HEK293 (cell line): ENCODE results near the gene SLC5A10.

ENCODE experiments used
- CTCF ChIA-PET: fragments of 350-600 bp; formaldehyde crosslinking; extraction: SDS; loops from one replicate; lab custom pipeline; 2021; ENCODE audit warnings: antibody characterized with exemption; lab: Yijun Ruan, JAX
- POLR2A ChIA-PET: fragments of 300-600 bp; formaldehyde crosslinking; extraction: SDS; loops from one replicate; lab custom pipeline; 2020; ENCODE audit warnings: antibody characterized with exemption, inconsistent platforms; lab: Yijun Ruan, JAX
- H3K27ac ChIP-seq: fragments of 200-500 bp; sonication (Bioruptor generic); 2 replicates; pipeline ENCODE4 v1.5.1; 2014; ENCODE audit warnings: low read depth, low read length, control low read depth, inconsistent platforms; ENCODE audit errors: extremely low read depth
- H3K36me3 ChIP-seq, 2 experiments: fragments of 200-500 bp in 1 of 2; sonication (Bioruptor generic) in 1 of 2; 1 replicate in 1 of 2; 2 replicates in 1 of 2; pipeline ENCODE4 v1.5.1; 2014 to 2017; ENCODE audit warnings: inconsistent platforms in 2 of 2, low read length in 2 of 2; ENCODE audit not compliant: control insufficient read depth in 2 of 2, insufficient read depth in 1 of 2
- H3K4me1 ChIP-seq: fragments of 200-500 bp; sonication (Bioruptor generic); 2 replicates; pipeline ENCODE4 v1.5.1; 2014; ENCODE audit warnings: mild to moderate bottlenecking, low read length, inconsistent platforms; ENCODE audit not compliant: control insufficient read depth, insufficient read depth
- H3K4me3 ChIP-seq: 2 replicates; pipeline ENCODE4 v1.5.1; 2011; ENCODE audit warnings: low read depth, mild to moderate bottlenecking, control low read depth, low read length, moderate library complexity
- H3K9me3 ChIP-seq: fragments of 200-500 bp; sonication (Bioruptor generic); 2 replicates; pipeline ENCODE4 v1.5.1; 2014; ENCODE audit warnings: low read depth, low read length, inconsistent platforms; ENCODE audit not compliant: control insufficient read depth, insufficient read depth
- BCL11A ChIP-seq: fragments of 450-650 bp; formaldehyde crosslinking; IDR thresholded peaks from 2 replicates; pipeline ENCODE4 v1.5.1; 2016; ENCODE audit warnings: low read depth, missing biosample characterization, missing genetic modification characterization
- GLI2 ChIP-seq: fragments of 450-650 bp; formaldehyde crosslinking; IDR thresholded peaks from 2 replicates; pipeline ENCODE4; 2017; ENCODE audit warnings: missing biosample characterization, missing genetic modification characterization, low read depth, borderline replicate concordance
- GLIS1 ChIP-seq: fragments of 450-650 bp; formaldehyde crosslinking; IDR thresholded peaks from 2 replicates; pipeline ENCODE4 v1.5.1; 2016; ENCODE audit warnings: missing biosample characterization, missing genetic modification characterization
- HOXD13 ChIP-seq: sonication (generic); formaldehyde crosslinking; IDR thresholded peaks from 2 replicates; pipeline ENCODE4 v1.8.0; 2022; ENCODE audit warnings: missing genetic modification reagents, borderline replicate concordance
- IKZF3 ChIP-seq: fragments of 450-650 bp; IDR thresholded peaks from 2 replicates; pipeline ENCODE4 v1.5.0; 2018; ENCODE audit warnings: missing biosample characterization, mild to moderate bottlenecking, missing genetic modification characterization, moderate library complexity
- KLF1 ChIP-seq: fragments of 450-650 bp; formaldehyde crosslinking; IDR thresholded peaks from 2 replicates; pipeline ENCODE4 v1.5.1; 2016; ENCODE audit warnings: missing biosample characterization, missing genetic modification characterization
- SCRT2 ChIP-seq: fragments of 450-650 bp; formaldehyde crosslinking; IDR thresholded peaks from 2 replicates; pipeline ENCODE4 v1.5.1; 2016; ENCODE audit warnings: missing biosample characterization, missing genetic modification characterization
- SP2 ChIP-seq: fragments of 450-650 bp; formaldehyde crosslinking; IDR thresholded peaks from 2 replicates; pipeline ENCODE4 v1.5.1; 2016; ENCODE audit warnings: missing biosample characterization, missing genetic modification characterization
- WT1 ChIP-seq: fragments of 450-650 bp; formaldehyde crosslinking; IDR thresholded peaks from 2 replicates; pipeline ENCODE4 v1.5.1; 2016; ENCODE audit warnings: missing biosample characterization, missing genetic modification characterization
- ZBTB20 ChIP-seq: fragments of 450-650 bp; formaldehyde crosslinking; IDR thresholded peaks from 2 replicates; pipeline ENCODE4 v1.5.1; 2016; ENCODE audit warnings: missing biosample characterization, missing genetic modification characterization
- ZFHX2 ChIP-seq: fragments of 450-650 bp; formaldehyde crosslinking; conservative IDR thresholded peaks from 2 replicates; pipeline ENCODE4 v1.5.1; 2016; ENCODE audit warnings: missing biosample characterization, missing genetic modification characterization
- ZIC2 ChIP-seq: fragments of 450-650 bp; formaldehyde crosslinking; IDR thresholded peaks from 2 replicates; pipeline ENCODE4 v1.5.1; 2016; ENCODE audit warnings: missing biosample characterization, missing genetic modification characterization
- ZNF133 ChIP-seq: fragments of 450-650 bp; formaldehyde crosslinking; IDR thresholded peaks from 2 replicates; pipeline ENCODE4 v1.5.1; 2016; ENCODE audit warnings: missing biosample characterization, missing genetic modification characterization
- ZNF16 ChIP-seq: fragments of 450-650 bp; formaldehyde crosslinking; IDR thresholded peaks from 2 replicates; pipeline ENCODE4 v1.5.1; 2016; ENCODE audit warnings: low read depth, missing biosample characterization, missing genetic modification characterization
- ZNF423 ChIP-seq: fragments of 450-650 bp; formaldehyde crosslinking; IDR thresholded peaks from 2 replicates; pipeline ENCODE4 v1.5.1; 2016; ENCODE audit warnings: missing biosample characterization, missing genetic modification characterization
- ZNF48 ChIP-seq: fragments of 450-650 bp; formaldehyde crosslinking; IDR thresholded peaks from 2 replicates; pipeline ENCODE4 v1.5.1; 2016; ENCODE audit warnings: missing biosample characterization, missing genetic modification characterization
- ZNF510 ChIP-seq: fragments of 450-650 bp; formaldehyde crosslinking; IDR thresholded peaks from 2 replicates; pipeline ENCODE4 v1.5.1; 2018; ENCODE audit warnings: mild to moderate bottlenecking, missing genetic modification characterization, missing biosample characterization; ENCODE audit not compliant: insufficient replicate concordance
- ZNF558 ChIP-seq: fragments of 450-650 bp; formaldehyde crosslinking; IDR thresholded peaks from 2 replicates; pipeline ENCODE4 v1.5.1; 2016; ENCODE audit warnings: missing biosample characterization, missing genetic modification characterization
- ZNF791 ChIP-seq: fragments of 450-650 bp; formaldehyde crosslinking; IDR thresholded peaks from 2 replicates; pipeline ENCODE4 v1.5.1; 2016; ENCODE audit warnings: missing biosample characterization, missing genetic modification characterization
- TF ChIP-seq, protein P1 (sequence below): sonication (generic); formaldehyde crosslinking; IDR thresholded peaks from 2 replicates; pipeline ENCODE4 v1.8.1; 2022; ENCODE audit warnings: mild to moderate bottlenecking, moderate library complexity, missing genetic modification reagents
- TF ChIP-seq, protein P2 (sequence below): fragments of 450-650 bp; formaldehyde crosslinking; IDR thresholded peaks from 2 replicates; pipeline ENCODE4 v1.5.1; 2016; ENCODE audit warnings: missing biosample characterization, missing genetic modification characterization
- TF ChIP-seq, protein P3 (sequence below): fragments of 450-650 bp; formaldehyde crosslinking; IDR thresholded peaks from 2 replicates; pipeline ENCODE4 v1.5.1; 2016; ENCODE audit warnings: missing biosample characterization, missing genetic modification characterization
- TF ChIP-seq, protein P4 (sequence below): fragments of 450-650 bp; formaldehyde crosslinking; IDR thresholded peaks from 2 replicates; pipeline ENCODE4 v1.5.1; 2016; ENCODE audit warnings: missing biosample characterization, missing genetic modification characterization

The SLC5A10 gene

DNA sequence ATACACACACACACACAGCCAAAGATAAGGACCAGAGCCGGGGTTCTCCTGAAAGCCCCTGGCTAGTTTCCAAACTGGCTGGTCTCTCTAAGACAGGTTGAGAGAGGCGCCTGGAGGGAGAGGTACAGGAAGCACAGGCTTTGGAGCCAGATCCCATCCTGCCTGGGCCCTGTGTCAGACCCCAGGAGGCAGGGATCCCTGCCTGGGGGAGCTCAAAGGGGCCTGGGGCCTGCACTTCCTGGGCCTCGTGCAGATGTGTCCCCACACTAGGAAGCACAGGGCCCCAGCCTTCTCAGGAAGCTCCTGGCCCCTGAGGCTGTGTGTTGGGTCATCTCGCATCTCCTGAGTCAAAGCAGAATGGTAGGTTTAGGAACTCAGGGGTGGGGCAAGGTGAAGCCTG is 16.0 kb downstream of the SLC5A10 start (continued):
- peak; percentile 99 for TF ChIP-seq GLIS1
- TF ChIP-seq ZNF16 (tag by site-specific recombination): no peak
- TF ChIP-seq WT1 (tag by site-specific recombination): no peak
- no peak for TF ChIP-seq ZNF48
- no peak for TF ChIP-seq ZNF423 (tag by site-specific recombination)
- TF ChIP-seq ZIC2: 0 out of 2 replicates have a peak, but pooled peaks have one; percentile 15
- peak; percentile 40; the same call in 1 of the 2 replicates for TF ChIP-seq ZBTB20 (tag by site-specific recombination)
- TF ChIP-seq, all 188 proteins: peak for 4

DNA sequence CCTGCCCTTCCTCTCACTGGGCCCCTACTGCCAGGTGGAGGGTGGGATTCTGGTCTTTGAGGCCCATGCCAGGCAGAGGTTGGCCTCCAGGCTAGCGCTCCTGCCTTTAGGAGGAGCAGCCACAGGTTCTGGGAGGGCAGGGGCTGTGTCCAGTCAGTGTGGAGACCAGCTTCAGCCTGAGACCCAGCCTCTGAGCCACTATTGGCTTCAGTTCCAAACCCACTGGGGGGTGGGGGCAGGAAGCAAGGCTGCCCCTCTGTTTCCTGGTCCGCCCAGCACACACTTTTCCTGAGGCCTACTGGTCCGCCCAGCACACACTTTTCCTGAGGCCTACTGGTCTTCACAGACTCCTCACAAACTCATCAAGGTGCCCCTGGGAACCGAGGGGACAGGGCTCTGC is 16.4 kb downstream of the SLC5A10 start:
- Histone ChIP-seq H3K27ac (0 out of 2 replicates have a peak overlapping the region, but pooled peaks have one; percentile 27), H3K9me3 (no peaks in the 10 kb centered on the region), H3K4me3 (no peak overlapping the region), H3K36me3 (peaks cover 0 to 21% of the 10 kb centered on the region in 2 experiments; a peak in 2 of 3 replicates), H3K4me1 (peaks cover 11% of the 10 kb centered on the region)
- ChIA-PET POLR2A (interaction anchor here (1.2 kb wide), 1 partner anchor 36 kb away, joined by 3 read pairs; the partner anchor contains the start of gene FAM83G), CTCF (interaction anchor here (0.8 to 1.1 kb wide), 2 partner anchors 23 to 29 kb away, joined by 3 read pairs; no protein-coding TSS in a partner anchor)
- TF ChIP-seq SCRT2 (tag by site-specific recombination) (peak; percentile 52; the same call in 1 of the 2 replicates), ZNF791 (tag by site-specific recombination) (no peak)
- TF ChIP-seq, protein P1, sequence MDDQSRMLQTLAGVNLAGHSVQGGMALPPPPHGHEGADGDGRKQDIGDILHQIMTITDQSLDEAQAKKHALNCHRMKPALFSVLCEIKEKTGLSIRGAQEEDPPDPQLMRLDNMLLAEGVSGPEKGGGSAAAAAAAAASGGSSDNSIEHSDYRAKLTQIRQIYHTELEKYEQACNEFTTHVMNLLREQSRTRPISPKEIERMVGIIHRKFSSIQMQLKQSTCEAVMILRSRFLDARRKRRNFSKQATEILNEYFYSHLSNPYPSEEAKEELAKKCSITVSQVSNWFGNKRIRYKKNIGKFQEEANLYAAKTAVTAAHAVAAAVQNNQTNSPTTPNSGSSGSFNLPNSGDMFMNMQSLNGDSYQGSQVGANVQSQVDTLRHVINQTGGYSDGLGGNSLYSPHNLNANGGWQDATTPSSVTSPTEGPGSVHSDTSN: 0 out of 2 replicates have a peak, but pooled peaks have one; percentile 27

DNA sequence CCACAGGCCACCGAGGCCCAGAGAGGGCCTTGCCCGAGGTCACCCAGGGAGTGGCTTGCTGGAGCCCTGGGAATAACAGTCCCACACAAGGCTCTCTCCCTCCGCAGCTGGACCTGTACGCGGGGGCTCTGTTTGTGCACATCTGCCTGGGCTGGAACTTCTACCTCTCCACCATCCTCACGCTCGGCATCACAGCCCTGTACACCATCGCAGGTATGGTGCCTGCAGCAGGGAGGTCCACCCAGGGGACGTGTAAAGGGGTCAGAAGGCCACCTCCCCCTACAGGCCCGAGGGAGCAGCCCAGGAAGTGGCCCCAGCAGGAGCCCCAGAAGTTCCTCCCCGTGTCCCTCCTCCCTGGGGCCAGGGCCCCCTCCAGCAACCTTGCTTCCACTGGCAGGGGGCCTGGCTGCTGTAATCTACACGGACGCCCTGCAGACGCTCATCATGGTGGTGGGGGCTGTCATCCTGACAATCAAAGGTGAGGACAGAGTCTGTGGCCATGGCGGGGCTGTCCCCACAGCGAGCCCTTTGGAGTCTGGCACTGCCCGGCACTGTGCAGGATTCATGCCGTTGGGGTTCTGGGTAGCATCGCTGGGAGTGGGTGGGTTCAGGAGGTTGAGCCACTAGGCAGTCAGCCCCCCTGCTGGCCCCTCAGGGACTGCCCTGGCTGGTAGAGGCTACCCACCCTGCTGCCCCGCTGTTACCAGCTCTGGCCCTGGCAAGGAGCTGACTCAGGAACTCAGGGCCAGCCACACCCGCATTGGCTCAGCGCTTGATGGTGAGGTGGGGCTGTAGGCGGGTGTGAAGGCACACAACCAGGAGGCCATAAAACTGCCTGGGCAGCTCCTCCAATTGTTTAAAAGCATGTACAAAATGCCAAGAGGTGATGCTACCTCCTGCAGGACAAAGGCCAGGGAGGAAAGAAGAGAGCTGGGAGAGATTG is 17.3 kb downstream of the SLC5A10 start:
- ChIA-PET CTCF (interaction anchor here (0.8 to 1.3 kb wide), 4 partner anchors 8 to 54 kb away, joined by 3 to 7 read pairs (median 3); no protein-coding TSS in a partner anchor), POLR2A (interaction anchor here (1.2 to 1.3 kb wide), 2 partner anchors 8 to 35 kb away, joined by 3 read pairs; partner anchors contain the start of gene FAM83G)
- Histone ChIP-seq H3K4me1 (peaks cover 11% of the 10 kb centered on the region), H3K27ac (no peak overlapping the region), H3K9me3 (no peaks in the 10 kb centered on the region), H3K4me3 (no peak overlapping the region), H3K36me3 (peaks cover 0 to 23% of the 10 kb centered on the region in 2 experiments; a peak in 2 of 3 replicates)
- no peak for TF ChIP-seq SCRT2 (tag by site-specific recombination)
- TF ChIP-seq ZNF558 (tag by site-specific recombination): no peak
- TF ChIP-seq KLF1 (tag by site-specific recombination): peak; percentile 94
- peak; percentile 58 for TF ChIP-seq ZFHX2 (tag by site-specific recombination)
- TF ChIP-seq ZNF510 (tag by site-specific recombination): no peak
- TF ChIP-seq BCL11A (tag by site-specific recombination): no peak
- no peak for TF ChIP-seq HOXD13
- peak; percentile 76 for TF ChIP-seq GLIS1
- no peak for TF ChIP-seq GLI2 (tag by site-specific recombination)
- TF ChIP-seq, protein P2, sequence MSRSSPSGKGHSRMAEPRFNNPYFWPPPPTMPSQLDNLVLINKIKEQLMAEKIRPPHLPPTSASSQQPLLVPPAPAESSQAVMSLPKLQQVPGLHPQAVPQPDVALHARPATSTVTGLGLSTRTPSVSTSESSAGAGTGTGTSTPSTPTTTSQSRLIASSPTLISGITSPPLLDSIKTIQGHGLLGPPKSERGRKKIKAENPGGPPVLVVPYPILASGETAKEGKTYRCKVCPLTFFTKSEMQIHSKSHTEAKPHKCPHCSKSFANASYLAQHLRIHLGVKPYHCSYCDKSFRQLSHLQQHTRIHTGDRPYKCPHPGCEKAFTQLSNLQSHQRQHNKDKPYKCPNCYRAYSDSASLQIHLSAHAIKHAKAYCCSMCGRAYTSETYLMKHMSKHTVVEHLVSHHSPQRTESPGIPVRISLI (tag by site-specific recombination): no peak
- TF ChIP-seq IKZF3: no peak
- no peak for TF ChIP-seq ZNF133 (tag by site-specific recombination)
- TF ChIP-seq, protein P3, sequence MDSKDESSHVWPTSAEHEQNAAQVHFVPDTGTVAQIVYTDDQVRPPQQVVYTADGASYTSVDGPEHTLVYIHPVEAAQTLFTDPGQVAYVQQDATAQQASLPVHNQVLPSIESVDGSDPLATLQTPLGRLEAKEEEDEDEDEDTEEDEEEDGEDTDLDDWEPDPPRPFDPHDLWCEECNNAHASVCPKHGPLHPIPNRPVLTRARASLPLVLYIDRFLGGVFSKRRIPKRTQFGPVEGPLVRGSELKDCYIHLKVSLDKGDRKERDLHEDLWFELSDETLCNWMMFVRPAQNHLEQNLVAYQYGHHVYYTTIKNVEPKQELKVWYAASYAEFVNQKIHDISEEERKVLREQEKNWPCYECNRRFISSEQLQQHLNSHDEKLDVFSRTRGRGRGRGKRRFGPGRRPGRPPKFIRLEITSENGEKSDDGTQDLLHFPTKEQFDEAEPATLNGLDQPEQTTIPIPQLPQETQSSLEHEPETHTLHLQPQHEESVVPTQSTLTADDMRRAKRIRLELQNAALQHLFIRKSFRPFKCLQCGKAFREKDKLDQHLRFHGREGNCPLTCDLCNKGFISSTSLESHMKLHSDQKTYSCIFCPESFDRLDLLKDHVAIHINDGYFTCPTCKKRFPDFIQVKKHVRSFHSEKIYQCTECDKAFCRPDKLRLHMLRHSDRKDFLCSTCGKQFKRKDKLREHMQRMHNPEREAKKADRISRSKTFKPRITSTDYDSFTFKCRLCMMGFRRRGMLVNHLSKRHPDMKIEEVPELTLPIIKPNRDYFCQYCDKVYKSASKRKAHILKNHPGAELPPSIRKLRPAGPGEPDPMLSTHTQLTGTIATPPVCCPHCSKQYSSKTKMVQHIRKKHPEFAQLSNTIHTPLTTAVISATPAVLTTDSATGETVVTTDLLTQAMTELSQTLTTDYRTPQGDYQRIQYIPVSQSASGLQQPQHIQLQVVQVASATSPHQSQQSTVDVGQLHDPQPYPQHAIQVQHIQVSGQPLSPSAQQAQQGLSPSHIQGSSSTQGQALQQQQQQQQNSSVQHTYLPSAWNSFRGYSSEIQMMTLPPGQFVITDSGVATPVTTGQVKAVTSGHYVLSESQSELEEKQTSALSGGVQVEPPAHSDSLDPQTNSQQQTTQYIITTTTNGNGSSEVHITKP (tag by site-specific recombination): no peak
- TF ChIP-seq, protein P4, sequence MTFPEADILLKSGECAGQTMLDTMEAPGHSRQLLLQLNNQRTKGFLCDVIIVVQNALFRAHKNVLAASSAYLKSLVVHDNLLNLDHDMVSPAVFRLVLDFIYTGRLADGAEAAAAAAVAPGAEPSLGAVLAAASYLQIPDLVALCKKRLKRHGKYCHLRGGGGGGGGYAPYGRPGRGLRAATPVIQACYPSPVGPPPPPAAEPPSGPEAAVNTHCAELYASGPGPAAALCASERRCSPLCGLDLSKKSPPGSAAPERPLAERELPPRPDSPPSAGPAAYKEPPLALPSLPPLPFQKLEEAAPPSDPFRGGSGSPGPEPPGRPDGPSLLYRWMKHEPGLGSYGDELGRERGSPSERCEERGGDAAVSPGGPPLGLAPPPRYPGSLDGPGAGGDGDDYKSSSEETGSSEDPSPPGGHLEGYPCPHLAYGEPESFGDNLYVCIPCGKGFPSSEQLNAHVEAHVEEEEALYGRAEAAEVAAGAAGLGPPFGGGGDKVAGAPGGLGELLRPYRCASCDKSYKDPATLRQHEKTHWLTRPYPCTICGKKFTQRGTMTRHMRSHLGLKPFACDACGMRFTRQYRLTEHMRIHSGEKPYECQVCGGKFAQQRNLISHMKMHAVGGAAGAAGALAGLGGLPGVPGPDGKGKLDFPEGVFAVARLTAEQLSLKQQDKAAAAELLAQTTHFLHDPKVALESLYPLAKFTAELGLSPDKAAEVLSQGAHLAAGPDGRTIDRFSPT (tag by site-specific recombination): 0 out of 2 replicates have a peak, but pooled peaks have one; percentile 27
- 0 out of 2 replicates have a peak, but pooled peaks have one; percentile 14 for TF ChIP-seq SP2
- TF ChIP-seq ZIC2: peak; percentile 98
